Stimulated activated CD8-positive, alpha-beta memory T cell treated with anti-CD3 and anti-CD28 coated beads, Interleukin-15, amount 100 ng/mL, for 4 hours (primary cell): Measurements from ENCODE around the gene TRIP13.
"Not testable (repeated sequence)": the region's sequence is repeated elsewhere in the genome, so short reads cannot be mapped to it uniquely, and the experiment has no call there.

ENCODE experiments used
- DNase-seq, 2 donors: peaks; one replicate each; pipeline ENCODE4 v3.0.0-alpha.2; 2020; ENCODE audit warnings: low read depth in 2 of 2

The TRIP13 gene

GRCh38 chr5:892394-893136 is at the start of gene TRIP13, which contains the start of gene BRD9:
Gene TRIP13, plus strand, starts transcription at chr5:892884. Its CDS starts 115 bp downstream, at chr5:892999.
Gene BRD9, minus strand, starts transcription at chr5:892801. Its CDS starts 144 bp downstream, at chr5:892657.
- DNase-seq = peak; percentile 60 to 69

GRCh38 chr5:843371-843770 is 49.3 kb upstream of the TRIP13 start:
- DNase-seq = not testable (repeated sequence)

- not testable (repeated sequence) for DNase-seq
Observed at GRCh38 chr5:843926-844325, 48.8 kb upstream of the TRIP13 start.

GRCh38 chr5:844426-844825 is 48.3 kb upstream of the TRIP13 start:
- DNase-seq = not testable (repeated sequence)

- DNase-seq = not testable (repeated sequence)
Observed at GRCh38 chr5:845031-845675, 47.5 kb upstream of the TRIP13 start.

- not testable (repeated sequence) for DNase-seq
Observed at GRCh38 chr5:845676-846601, 46.7 kb upstream of the TRIP13 start.

- not testable (repeated sequence) for DNase-seq
Observed at GRCh38 chr5:846602-847091, 46.0 kb upstream of the TRIP13 start.

GRCh38 chr5:847212-847611 is 45.5 kb upstream of the TRIP13 start:
- not testable (repeated sequence) for DNase-seq

GRCh38 chr5:847736-848135 is 44.9 kb upstream of the TRIP13 start:
- DNase-seq = not testable (repeated sequence)

- no peak for DNase-seq
Observed at GRCh38 chr5:848671-849111, 44.0 kb upstream of the TRIP13 start.

GRCh38 chr5:849651-850301 is 42.9 kb upstream of the TRIP13 start:
- DNase-seq = no peak

- no peak for DNase-seq
Observed at GRCh38 chr5:850511-851006, 42.1 kb upstream of the TRIP13 start, which contains the start of gene ZDHHC11. Gene ZDHHC11, minus strand, starts transcription at chr5:850986. Its CDS starts 384 bp downstream, at chr5:850602.

- DNase-seq = no peak
Observed at GRCh38 chr5:851076-851475, 41.6 kb upstream of the TRIP13 start.

GRCh38 chr5:851553-851952 is 41.1 kb upstream of the TRIP13 start:
- DNase-seq = no peak

- no peak for DNase-seq
Observed at GRCh38 chr5:852018-852417, 40.7 kb upstream of the TRIP13 start.

- no peak for DNase-seq
Observed at GRCh38 chr5:852431-853401, 40.0 kb upstream of the TRIP13 start.

- not testable (repeated sequence) for DNase-seq
Observed at GRCh38 chr5:853416-854090, 39.1 kb upstream of the TRIP13 start.

GRCh38 chr5:854217-854616 is 38.5 kb upstream of the TRIP13 start:
- no peak for DNase-seq
